IMR-90 (cell line): ENCODE measurements around the gene PAXX. TPM values are rescaled to one million over a fixed set of nuclear protein-coding genes. Genes with fewer than 3 reads are reported as not detected.

Experiments
- ATAC-seq: fragments of 200-7000 bp; cut with Tn5 transposase; 2 replicates; pipeline ENCODE4 v1.9.1; 2020; ENCODE audit warnings: low read depth, mild to moderate bottlenecking, moderate library complexity
- BruUV-seq: library from RNA; stranded (reverse); fragments of 400-500 nt; replicated peaks from 2 replicates; lab custom pipeline; 2021; lab: Mats Ljungman, UMichigan
- CTCF ChIA-PET: fragments of 300-600 bp; formaldehyde crosslinking; extraction: SDS; loops from one replicate; lab custom pipeline; 2021; ENCODE audit warnings: antibody characterized with exemption; lab: Yijun Ruan, JAX
- POLR2A ChIA-PET: fragments of 300-600 bp; sonication (Branson Sonifier 250); formaldehyde crosslinking; loops from one replicate; lab custom pipeline; 2022; ENCODE audit warnings: antibody characterized with exemption; ENCODE audit not compliant: unreplicated experiment; lab: Charles Lee
- DNase-seq: peaks from one replicate; pipeline ENCODE4 v3.0.0; 2013
- H2AFZ ChIP-seq: replicated peaks from 2 replicates; pipeline ENCODE3; 2013; ENCODE audit warnings: low read length, mild to moderate bottlenecking; ENCODE audit not compliant: poor library complexity
- H2AK5ac ChIP-seq: 2 replicates; pipeline ENCODE4 v1.6.1; 2013; ENCODE audit warnings: low read depth, low read length, inconsistent platforms
- H2AK9ac ChIP-seq: replicated peaks from 2 replicates; pipeline ENCODE3; 2013; ENCODE audit warnings: mild to moderate bottlenecking, low read depth, low read length, moderate library complexity; ENCODE audit not compliant: poor library complexity
- H2BK120ac ChIP-seq: 2 replicates; pipeline ENCODE4 v1.6.1; 2013; ENCODE audit warnings: low read depth, low read length, inconsistent platforms
- H2BK15ac ChIP-seq: 3 replicates; pipeline ENCODE4 v1.6.1; 2013; ENCODE audit warnings: low read depth, low read length, inconsistent platforms
- H2BK20ac ChIP-seq: 2 replicates; pipeline ENCODE4 v1.6.1; 2013; ENCODE audit warnings: low read depth, mild to moderate bottlenecking, inconsistent platforms, low read length, moderate library complexity
- H2BK5ac ChIP-seq: 2 replicates; pipeline ENCODE4 v1.6.1; 2013; ENCODE audit warnings: mild to moderate bottlenecking, low read depth, low read length, inconsistent platforms; ENCODE audit not compliant: poor library complexity, severe bottlenecking
- H3K14ac ChIP-seq: replicated peaks from 2 replicates; pipeline ENCODE4 v1.6.1; 2013; ENCODE audit warnings: low read depth, low read length, inconsistent platforms
- H3K18ac ChIP-seq: 2 replicates; pipeline ENCODE4 v1.6.1; 2013; ENCODE audit warnings: low read depth, low read length, control low read depth
- H3K23ac ChIP-seq: 2 replicates; pipeline ENCODE4 v1.6.1; 2013; ENCODE audit warnings: low read depth, low read length, inconsistent platforms
- H3K27ac ChIP-seq: 2 replicates; pipeline ENCODE4 v1.5.1; 2013; ENCODE audit warnings: mild to moderate bottlenecking, control low read depth, low read length; ENCODE audit not compliant: insufficient read depth
- H3K27me3 ChIP-seq: 2 replicates; pipeline ENCODE4 v1.6.1; 2013; ENCODE audit warnings: low read length; ENCODE audit not compliant: control insufficient read depth, insufficient read depth
- H3K36me3 ChIP-seq: 2 replicates; pipeline ENCODE4 v1.6.1; 2013; ENCODE audit warnings: low read length, mixed read lengths; ENCODE audit not compliant: control insufficient read depth, insufficient read depth
- H3K4ac ChIP-seq: 2 replicates; pipeline ENCODE4 v1.6.1; 2013; ENCODE audit warnings: low read depth, low read length, inconsistent platforms
- H3K4me1 ChIP-seq: 2 replicates; pipeline ENCODE4 v1.6.1; 2013; ENCODE audit warnings: low read length, mixed read lengths; ENCODE audit not compliant: control insufficient read depth, insufficient read depth
- H3K4me2 ChIP-seq: 2 replicates; pipeline ENCODE4 v1.6.1; 2013; ENCODE audit warnings: low read depth, mild to moderate bottlenecking, control low read depth, low read length, moderate library complexity
- H3K4me3 ChIP-seq: 2 replicates; pipeline ENCODE4 v1.5.1; 2013; ENCODE audit warnings: low read depth, mild to moderate bottlenecking, control low read depth, low read length, moderate library complexity; ENCODE audit not compliant: insufficient read depth
- H3K56ac ChIP-seq: 2 replicates; pipeline ENCODE4 v1.6.1; 2013; ENCODE audit warnings: low read length, inconsistent platforms; ENCODE audit not compliant: insufficient read depth; ENCODE audit errors: extremely low read depth
- H3K79me1 ChIP-seq, 2 experiments: 2 replicates each; pipeline ENCODE4 v1.6.1; 2013; ENCODE audit warnings: low read length in 2 of 2, inconsistent platforms in 1 of 2, low read depth in 1 of 2
- H3K9ac ChIP-seq: 2 replicates; pipeline ENCODE4 v1.6.1; 2013; ENCODE audit warnings: low read depth, low read length, control low read depth
- H3K9me1 ChIP-seq: 2 replicates; pipeline ENCODE4 v1.6.1; 2013; ENCODE audit warnings: low read length, inconsistent platforms; ENCODE audit not compliant: insufficient read depth
- H3K9me3 ChIP-seq: 2 replicates; pipeline ENCODE4 v1.6.1; 2013; ENCODE audit warnings: low read length; ENCODE audit not compliant: control insufficient read depth, insufficient read depth
- H4K20me1 ChIP-seq: 2 replicates; pipeline ENCODE4 v1.6.1; 2013; ENCODE audit warnings: low read length, inconsistent platforms; ENCODE audit not compliant: insufficient read depth
- H4K5ac ChIP-seq: 2 replicates; pipeline ENCODE4 v1.6.1; 2013; ENCODE audit warnings: mild to moderate bottlenecking, low read depth, low read length, control low read depth
- H4K8ac ChIP-seq, 2 experiments: 2 replicates each; pipeline ENCODE4 v1.6.1; 2013; ENCODE audit warnings: low read depth in 2 of 2, low read length in 2 of 2, control low read depth in 1 of 2, inconsistent platforms in 1 of 2
- H4K91ac ChIP-seq: 2 replicates; pipeline ENCODE4 v1.6.1; 2013; ENCODE audit warnings: low read depth, low read length, inconsistent platforms; ENCODE audit not compliant: insufficient read depth
- CTCF ChIP-seq: conservative IDR thresholded peaks from 2 replicates; pipeline ENCODE4 v1.5.1; 2012; ENCODE audit warnings: mild to moderate bottlenecking, low read depth, low read length, improper control_type of control experiment
- MAFK ChIP-seq: IDR thresholded peaks from 2 replicates; pipeline ENCODE4 v1.6.1; 2012; ENCODE audit warnings: low read depth, low read length, improper control_type of control experiment
- MXI1 ChIP-seq: IDR thresholded peaks from 2 replicates; pipeline ENCODE4 v1.6.1; 2012; ENCODE audit warnings: low read depth, mild to moderate bottlenecking, low read length, moderate library complexity, borderline replicate concordance
- NFE2L2 ChIP-seq: fragments of 150-350 bp; IDR thresholded peaks from 2 replicates; pipeline ENCODE4 v1.6.1; 2016; ENCODE audit warnings: low read depth, mild to moderate bottlenecking, low read length
- RAD21 ChIP-seq: IDR thresholded peaks from 2 replicates; pipeline ENCODE4 v1.6.1; 2012; ENCODE audit warnings: low read length, improper control_type of control experiment
- RCOR1 ChIP-seq: IDR thresholded peaks from 2 replicates; pipeline ENCODE4 v1.6.1; 2012; ENCODE audit warnings: mild to moderate bottlenecking, low read length, improper control_type of control experiment; ENCODE audit not compliant: insufficient replicate concordance
- WGBS, 2 experiments: methylation state at CpG; one replicate each; pipeline versions ENCODE4 v1.1.5 to v1.1.7; 2013; ENCODE audit warnings: missing lambda C conversion rate in 2 of 2; ENCODE audit not compliant: insufficient read length in 1 of 2; ENCODE audit errors: extremely low coverage in 2 of 2; 5-methylcytosine and 5-hydroxymethylcytosine counted together
- dilution Hi-C: fragments of 300-500 bp; cut with HindIII; formaldehyde crosslinking; loops from one replicate; pipeline ENCODE4 v1.14.3; 2018; ENCODE audit warnings: low sequenced_read_pairs; ENCODE audit not compliant: unreplicated experiment
- in situ Hi-C: fragments of 300-500 bp; cut with MboI; formaldehyde crosslinking; loops from 3 replicates; pipeline ENCODE4 v1.14.3; 2019; ENCODE audit warnings: low sequenced_read_pairs, inconsistent platforms, mixed read lengths
- intact Hi-C: fragments of 100-400 bp; cut with micrococcal nuclease; formaldehyde crosslinking; loops from 2 replicates; pipeline ENCODE4 v1.10.0; 2022
- polyA plus RNA-seq, 3 experiments: library from polyadenylated mRNA; depleted of rRNA; stranded (reverse); fragments of >200 nt; gene quantifications; 2 replicates each; pipeline ENCODE4 v1.2.3, GENCODE V29; 2012; ENCODE audit warnings: low replicate concordance in 1 of 3
- total RNA-seq: library from RNA; depleted of rRNA; stranded (reverse); fragments of >200 nt; gene quantifications from 2 replicates; pipeline ENCODE4 v1.2.3, GENCODE V29; 2012

PAXX gene
- total and polyA plus RNA-seq, 2 of the 4 experiments (the other 2 are of a cell fraction) = 5.7 to 24.6 TPM

- H2BK15ac ChIP-seq = no peak overlapping the region
- no peak overlapping the region for H2AK5ac ChIP-seq
- in situ Hi-C loops = loop anchor here (10.0 kb wide), 1 partner anchor 254 kb away; no protein-coding TSS in a partner anchor
- no peak overlapping the region for H3K18ac ChIP-seq
- no peak for ATAC-seq
- no peaks in the 10 kb centered on the region for H3K9me3 ChIP-seq
- POLR2A ChIA-PET = no interaction called here
- no peak overlapping the region for H3K9ac ChIP-seq
- no peak overlapping the region for H4K91ac ChIP-seq
- no peak overlapping the region for H3K27ac ChIP-seq
- no peak overlapping the region for H4K8ac ChIP-seq
- peaks cover 16% of the 10 kb centered on the region for H4K20me1 ChIP-seq
- no peak overlapping the region for H3K23ac ChIP-seq
- no CpG with 5 or more reads among the region's 9 CpGs for WGBS, 2 experiments
- no peak overlapping the region for H2BK5ac ChIP-seq
- TF ChIP-seq MXI1 = no peak
- no peak for TF ChIP-seq CTCF
- no peak for TF ChIP-seq NFE2L2
- TF ChIP-seq MAFK = no peak
- no peak for TF ChIP-seq RAD21
- no peak for TF ChIP-seq RCOR1
- peaks cover 0 to 6% of the 10 kb centered on the region in 2 experiments; a peak in 1 of 4 replicates for H3K79me1 ChIP-seq
- H3K36me3 ChIP-seq = peaks cover 17% of the 10 kb centered on the region
- H3K4me3 ChIP-seq = no peak overlapping the region
- no peak overlapping the region for H2AFZ ChIP-seq
- no peak overlapping the region for H2BK120ac ChIP-seq
- CTCF ChIA-PET = no interaction called here
- H2BK20ac ChIP-seq = no peak overlapping the region
- no peak overlapping the region for H4K5ac ChIP-seq
- dilution Hi-C loops = no loop called here
- DNase-seq = no peak
- no peaks in the 10 kb centered on the region for H3K27me3 ChIP-seq
- BruUV-seq = no TSS peak
- no peak overlapping the region for H3K4ac ChIP-seq
- peak overlapping the region; percentile 5 for H2AK9ac ChIP-seq
- H3K56ac ChIP-seq = no peak overlapping the region
- intact Hi-C loops = no loop called here
- H3K4me1 ChIP-seq = no peaks in the 10 kb centered on the region
- no peaks in the 10 kb centered on the region for H3K9me1 ChIP-seq
- H3K14ac ChIP-seq = no peak overlapping the region
- H3K4me2 ChIP-seq = no peak overlapping the region
Measured at GRCh38 chr9:137038916-137039315, 46.7 kb downstream of the PAXX start.
